ENCODE results near the gene SCO2.

SCO2 gene, protein sequence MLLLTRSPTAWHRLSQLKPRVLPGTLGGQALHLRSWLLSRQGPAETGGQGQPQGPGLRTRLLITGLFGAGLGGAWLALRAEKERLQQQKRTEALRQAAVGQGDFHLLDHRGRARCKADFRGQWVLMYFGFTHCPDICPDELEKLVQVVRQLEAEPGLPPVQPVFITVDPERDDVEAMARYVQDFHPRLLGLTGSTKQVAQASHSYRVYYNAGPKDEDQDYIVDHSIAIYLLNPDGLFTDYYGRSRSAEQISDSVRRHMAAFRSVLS

GRCh38 chr22:50525104-50525857, at the start of gene SCO2:
Gene SCO2, minus strand, starts transcription at chr22:50525598. Its CDS starts 1,187 bp downstream, at chr22:50524411.
- peak; percentile 96 for DNase-seq (ENCODE audit: low read depth)

- no peak for DNase-seq (ENCODE audit: low read depth)
Observed at GRCh38 chr22:50574383-50574755, 49.0 kb upstream of the SCO2 start.

GRCh38 chr22:50573491-50574382, 48.3 kb upstream of the SCO2 start:
- DNase-seq (ENCODE audit: low read depth), result no peak

DNA sequence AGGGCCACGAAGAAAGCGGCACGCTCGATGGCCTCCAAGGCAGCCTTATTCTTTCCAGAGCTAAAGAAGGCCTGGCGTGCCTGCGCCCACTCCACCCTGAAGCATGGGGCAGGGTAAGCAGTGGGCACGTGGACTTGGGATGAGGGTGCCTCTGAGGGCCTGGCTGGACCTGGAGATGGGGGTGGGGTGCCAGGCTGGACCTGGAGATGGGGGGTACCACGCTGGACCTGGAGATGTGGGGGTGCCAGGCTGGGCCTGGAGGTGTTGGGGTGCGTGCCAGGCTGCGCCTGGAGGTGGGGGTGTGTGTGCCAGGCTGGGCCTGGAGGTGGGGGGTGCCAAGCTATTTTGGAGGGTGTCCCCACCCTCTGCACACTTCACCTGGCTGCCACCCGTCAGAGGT, 47.6 kb upstream of the SCO2 start:
- no peak for DNase-seq (ENCODE audit: low read depth)

- no peak for DNase-seq (ENCODE audit: low read depth)
Observed at GRCh38 chr22:50571264-50572175, 46.1 kb upstream of the SCO2 start.

- DNase-seq (ENCODE audit: low read depth), result no peak
Observed at GRCh38 chr22:50570861-50571260, 45.5 kb upstream of the SCO2 start.

- no peak for DNase-seq (ENCODE audit: low read depth)
Observed at GRCh38 chr22:50569896-50570535, 44.6 kb upstream of the SCO2 start.

- DNase-seq (ENCODE audit: low read depth), result no peak
Observed at GRCh38 chr22:50569041-50569459, 43.7 kb upstream of the SCO2 start.

GRCh38 chr22:50568626-50569025, 43.2 kb upstream of the SCO2 start:
- no peak for DNase-seq (ENCODE audit: low read depth)

- no peak for DNase-seq (ENCODE audit: low read depth)
Observed at GRCh38 chr22:50567721-50568252, 42.4 kb upstream of the SCO2 start.

GRCh38 chr22:50564289-50564688, 38.9 kb upstream of the SCO2 start:
- no peak for DNase-seq (ENCODE audit: low read depth)

GRCh38 chr22:50563413-50564160, 38.2 kb upstream of the SCO2 start:
- no peak for DNase-seq (ENCODE audit: low read depth)

DNA sequence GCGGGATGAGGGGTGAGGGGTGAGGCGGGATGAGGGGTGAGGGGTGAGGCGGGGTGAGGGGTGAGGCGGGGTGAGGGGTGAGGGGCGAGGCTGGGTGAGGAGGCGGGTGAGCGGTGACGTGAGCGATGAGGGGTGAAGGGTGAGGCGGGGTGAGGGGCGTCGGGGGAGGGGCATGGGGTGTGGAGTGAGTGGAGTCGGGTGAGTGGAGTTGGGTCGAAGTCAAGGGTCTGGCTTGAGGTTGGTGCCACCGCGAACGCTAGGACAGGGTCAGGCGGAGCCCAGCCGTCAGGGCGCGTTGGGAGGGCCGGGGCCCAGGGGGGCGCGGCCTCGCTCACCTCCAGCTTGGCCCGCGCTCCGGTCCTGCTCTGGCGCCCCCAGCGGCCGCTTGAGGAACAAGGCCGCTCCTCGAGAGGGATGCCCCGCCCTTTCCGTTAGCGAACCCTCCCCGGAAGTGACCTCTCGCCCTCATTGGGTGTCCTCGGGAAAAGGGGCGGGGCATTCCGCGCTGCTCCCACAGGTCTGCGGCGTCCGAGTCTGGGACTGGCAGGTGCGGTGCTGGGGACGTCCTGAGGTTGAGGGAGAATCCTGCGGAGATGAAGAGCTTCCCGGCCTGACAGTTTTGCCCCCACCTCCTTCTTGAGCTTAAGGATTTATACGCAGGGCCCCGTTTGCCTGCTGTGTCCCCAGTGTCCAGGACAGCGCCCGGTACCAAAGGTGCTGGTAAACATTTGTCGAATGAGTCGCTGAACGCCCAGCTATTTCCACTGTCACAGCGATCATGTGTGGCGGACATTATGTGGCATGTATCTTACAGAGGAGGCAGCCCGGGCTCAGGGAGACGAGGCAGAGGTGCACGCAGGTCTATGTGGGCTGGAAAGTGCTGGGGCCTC, 37.4 kb upstream of the SCO2 start, which contains the start of gene SYCE3:
TSS of gene SYCE3 (minus strand) at position 397 of the 890 bp plus-strand sequence. CDS start 6,514 bp downstream, outside the sequence.
- DNase-seq (ENCODE audit: low read depth), result peak; percentile 78

DNA sequence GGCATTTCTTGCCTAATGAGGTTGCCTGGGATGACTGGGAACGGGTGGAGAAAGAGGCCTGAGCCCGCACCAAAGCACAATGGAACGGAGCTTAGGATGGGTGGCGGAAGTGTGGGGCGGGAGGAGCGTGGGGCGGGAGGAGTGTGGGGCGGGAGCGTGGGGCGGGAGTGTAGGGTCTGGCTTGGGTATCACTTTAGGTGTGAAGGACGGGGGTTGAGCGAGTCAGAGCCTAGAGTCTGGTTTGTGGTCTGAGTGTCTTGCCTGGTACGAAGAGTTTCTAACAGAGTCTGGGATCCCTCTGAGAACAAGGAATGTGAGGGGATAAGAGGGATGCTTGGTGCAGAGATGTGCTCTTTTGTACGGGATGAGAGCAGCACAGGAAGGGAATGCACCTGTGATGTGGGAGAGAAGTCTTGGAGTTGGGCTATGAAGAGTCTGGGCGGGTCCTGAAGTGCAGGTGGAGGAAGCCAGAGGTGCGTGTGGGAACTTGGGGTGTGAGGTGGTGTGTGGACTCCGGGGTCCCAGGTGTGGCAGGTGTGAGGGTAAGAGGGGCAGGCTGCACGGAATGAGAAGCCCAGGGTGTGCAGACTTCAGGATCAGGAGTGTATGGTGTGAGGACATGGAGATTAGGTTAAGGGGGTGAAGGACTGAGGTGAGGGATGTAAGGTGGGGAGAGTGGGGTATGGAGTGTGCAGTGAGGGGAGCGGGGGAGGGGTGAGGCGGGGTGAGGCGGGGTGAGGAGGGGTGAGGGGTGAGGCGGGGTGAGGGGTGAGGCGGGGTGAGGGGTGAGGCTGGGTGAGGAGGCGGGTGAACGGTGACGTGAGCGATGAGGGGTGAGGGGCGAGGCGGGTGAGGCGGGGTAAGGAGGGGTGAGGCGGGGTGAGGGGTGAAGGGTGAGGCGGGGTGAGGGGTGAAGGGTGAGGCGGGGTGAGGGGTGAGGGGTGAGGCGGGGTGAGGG, 36.3 kb upstream of the SCO2 start:
- DNase-seq (ENCODE audit: low read depth), result no peak

- no peak for DNase-seq (ENCODE audit: low read depth)
Observed at GRCh38 chr22:50560034-50560433, 34.6 kb upstream of the SCO2 start.

- DNase-seq (ENCODE audit: low read depth), result no peak
Observed at GRCh38 chr22:50556703-50557102, 31.3 kb upstream of the SCO2 start.

GRCh38 chr22:50553310-50553709, 27.9 kb upstream of the SCO2 start:
- DNase-seq (ENCODE audit: low read depth), result no peak
